BLaER1 treated with 17β-estradiol and CSF1 and Interleukin-3, amounts not matched to agents 10 nM and 100 nM (cell line): ENCODE measurements around the gene MEIS2.

Experiments
- H3K27ac ChIP-seq, 11 experiments: shearing (Covaris generic); formaldehyde crosslinking; 2 replicates each; pipeline ENCODE4 v1.8.1; 2022
- H3K27me3 ChIP-seq, 11 experiments: shearing (Covaris generic); formaldehyde crosslinking; 2 replicates each; pipeline ENCODE4 v1.8.1; 2022
- H3K36me3 ChIP-seq, 11 experiments: shearing (Covaris generic); formaldehyde crosslinking; 2 replicates each; pipeline ENCODE4 v1.8.1; 2022
- H3K4me1 ChIP-seq, 10 experiments: shearing (Covaris generic); formaldehyde crosslinking; 2 replicates each; pipeline ENCODE4 v1.8.1; 2022
- H3K4me2 ChIP-seq, 11 experiments: shearing (Covaris generic); formaldehyde crosslinking; 2 replicates each; pipeline ENCODE4 v1.8.1; 2022
- H3K4me3 ChIP-seq, 10 experiments: shearing (Covaris generic); formaldehyde crosslinking; 2 replicates each; pipeline ENCODE4 v1.8.1; 2022
- H3K9ac ChIP-seq, 11 experiments: shearing (Covaris generic); formaldehyde crosslinking; 2 replicates each; pipeline ENCODE4 v1.8.1; 2022
- H3K9me3 ChIP-seq, 11 experiments: shearing (Covaris generic); formaldehyde crosslinking; replicated peaks in 1 of 11; 2 replicates each; pipeline ENCODE4 v1.8.1; 2022
- H4K20me1 ChIP-seq, 11 experiments: shearing (Covaris generic); formaldehyde crosslinking; 2 replicates each; pipeline ENCODE4 v1.8.1; 2022
- Cebpa-rat ChIP-seq, 11 experiments: shearing (Covaris generic); IDR thresholded peaks; 2 replicates each; pipeline ENCODE4 v1.8.1; 2022

MEIS2 gene

GRCh38 chr15:36903195-36903594 lies 197.2 kb downstream of the MEIS2 start:
- Histone ChIP-seq H4K20me1 (no peaks in the 10 kb centered on the region), H3K4me3 (no peak overlapping the region), H3K4me1 (no peaks in the 10 kb centered on the region), H3K27ac (no peak overlapping the region), H3K9me3 (no peaks in the 10 kb centered on the region), H3K9ac (no peak overlapping the region), H3K36me3 (no peaks in the 10 kb centered on the region), H3K4me2 (no peak overlapping the region), H3K27me3 (no peaks in the 10 kb centered on the region)
- no peak for TF ChIP-seq Cebpa-rat (IDR thresholded peaks at IDR 0.05)

DNA sequence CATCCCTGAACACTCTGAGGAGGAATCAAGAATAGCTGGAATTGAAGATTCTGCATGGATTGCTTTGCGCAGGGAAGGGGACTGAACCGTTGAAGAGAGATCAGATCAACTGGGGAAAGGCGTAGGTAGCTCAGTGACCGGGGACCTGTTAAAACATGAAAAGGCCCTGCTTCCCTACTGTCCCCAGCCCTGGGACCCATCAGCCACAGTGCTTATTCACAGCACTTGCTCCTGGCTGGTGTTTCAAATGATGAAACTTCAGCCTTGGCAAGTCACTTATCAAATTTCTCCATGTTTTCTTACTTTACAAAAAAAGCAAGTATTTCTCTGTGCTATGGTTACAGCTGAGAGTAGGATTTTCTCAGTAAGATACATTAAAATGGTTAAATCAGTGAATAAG lies 199.3 kb downstream of the MEIS2 start:
- Histone ChIP-seq H3K27ac (no peak overlapping the region), H3K36me3 (no peaks in the 10 kb centered on the region), H3K4me1 (no peaks in the 10 kb centered on the region), H3K9ac (no peak overlapping the region), H3K9me3 (no peaks in the 10 kb centered on the region), H3K4me2 (no peak overlapping the region), H3K4me3 (no peak overlapping the region), H3K27me3 (no peaks in the 10 kb centered on the region), H4K20me1 (no peaks in the 10 kb centered on the region; a peak in 1 of 22 replicates)
- TF ChIP-seq Cebpa-rat (IDR thresholded peaks at IDR 0.05): no peak

DNA sequence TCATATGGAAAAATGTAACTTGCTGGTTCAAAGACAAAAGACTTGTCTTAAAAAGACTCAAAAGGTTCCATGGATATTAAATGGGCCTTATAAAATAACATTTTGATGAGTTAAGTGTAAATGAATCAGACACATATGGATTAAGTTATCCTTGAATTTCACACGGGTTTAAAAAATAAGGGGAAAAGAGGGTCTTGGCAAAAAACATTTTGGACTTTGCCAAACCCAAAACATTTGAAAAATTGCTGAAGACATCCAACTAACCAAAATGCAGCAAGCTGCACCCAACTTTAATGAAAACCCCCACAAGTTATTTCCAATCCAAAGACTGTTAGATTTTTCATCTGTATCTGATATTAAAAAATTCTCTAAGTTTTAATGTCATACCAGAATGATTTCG lies 200.7 kb downstream of the MEIS2 start:
- Histone ChIP-seq H4K20me1 (no peaks in the 10 kb centered on the region; a peak in 1 of 22 replicates), H3K4me2 (no peak overlapping the region), H3K4me1 (no peaks in the 10 kb centered on the region), H3K27me3 (no peaks in the 10 kb centered on the region), H3K9ac (no peak overlapping the region), H3K4me3 (no peak overlapping the region), H3K27ac (no peak overlapping the region), H3K9me3 (no peaks in the 10 kb centered on the region), H3K36me3 (no peaks in the 10 kb centered on the region)
- no peak for TF ChIP-seq Cebpa-rat (IDR thresholded peaks at IDR 0.05)

GRCh38 chr15:36898536-36899126 lies 201.7 kb downstream of the MEIS2 start:
- Histone ChIP-seq H4K20me1 (no peaks in the 10 kb centered on the region; a peak in 1 of 22 replicates), H3K4me3 (no peak overlapping the region), H3K36me3 (no peaks in the 10 kb centered on the region), H3K4me2 (no peak overlapping the region), H3K9ac (no peak overlapping the region), H3K27ac (no peak overlapping the region), H3K27me3 (no peaks in the 10 kb centered on the region), H3K4me1 (no peaks in the 10 kb centered on the region), H3K9me3 (no peaks in the 10 kb centered on the region)
- TF ChIP-seq Cebpa-rat (IDR thresholded peaks at IDR 0.05): no peak

GRCh38 chr15:36897834-36898233 lies 202.5 kb downstream of the MEIS2 start:
- no peak for TF ChIP-seq Cebpa-rat (IDR thresholded peaks at IDR 0.05)
- Histone ChIP-seq H3K4me3 (no peak overlapping the region), H3K9me3 (no peaks in the 10 kb centered on the region), H3K27me3 (no peaks in the 10 kb centered on the region), H3K9ac (no peak overlapping the region), H3K4me1 (no peaks in the 10 kb centered on the region), H3K4me2 (no peak overlapping the region), H3K27ac (no peak overlapping the region), H3K36me3 (no peaks in the 10 kb centered on the region), H4K20me1 (no peaks in the 10 kb centered on the region; a peak in 1 of 22 replicates)

DNA sequence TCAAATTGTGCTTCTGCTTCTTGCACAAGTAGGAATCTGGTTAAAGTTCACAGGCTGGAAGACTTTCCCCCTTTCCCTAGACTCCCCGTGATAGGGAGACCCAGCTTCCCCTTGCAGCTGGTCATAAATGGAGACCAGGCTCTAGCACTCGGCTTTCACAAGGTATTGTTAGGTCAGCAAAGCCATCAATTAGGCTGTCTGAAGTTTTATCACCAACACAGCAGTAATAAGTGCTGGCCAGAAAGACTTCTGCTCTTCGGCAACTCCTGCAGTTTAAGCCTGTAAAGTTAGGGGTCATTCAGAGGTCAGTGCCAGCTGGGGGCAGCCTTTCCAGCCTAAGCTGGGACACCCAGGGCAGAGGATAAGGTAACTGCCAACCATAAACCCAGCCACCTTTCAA lies 203.4 kb downstream of the MEIS2 start:
- no peaks in the 10 kb centered on the region for H3K27me3 ChIP-seq
- H3K27ac ChIP-seq: no peak overlapping the region
- no peaks in the 10 kb centered on the region; a peak in 1 of 22 replicates for H4K20me1 ChIP-seq
- H3K4me1 ChIP-seq: no peaks in the 10 kb centered on the region
- no peaks in the 10 kb centered on the region for H3K36me3 ChIP-seq
- TF ChIP-seq Cebpa-rat (IDR thresholded peaks at IDR 0.05): no peak
- H3K9ac ChIP-seq: no peak overlapping the region
- no peak overlapping the region for H3K4me3 ChIP-seq
- no peaks in the 10 kb centered on the region for H3K9me3 ChIP-seq
- no peak overlapping the region for H3K4me2 ChIP-seq

- H4K20me1 ChIP-seq: no peaks in the 10 kb centered on the region; a peak in 1 of 22 replicates
- TF ChIP-seq Cebpa-rat (IDR thresholded peaks at IDR 0.05): no peak
- no peaks in the 10 kb centered on the region for H3K27me3 ChIP-seq
- H3K9ac ChIP-seq: no peak overlapping the region
- no peaks in the 10 kb centered on the region for H3K36me3 ChIP-seq
- no peak overlapping the region for H3K4me2 ChIP-seq
- H3K4me1 ChIP-seq: no peaks in the 10 kb centered on the region
- no peak overlapping the region for H3K27ac ChIP-seq
- H3K9me3 ChIP-seq: no peaks in the 10 kb centered on the region
- no peak overlapping the region for H3K4me3 ChIP-seq
Measured at GRCh38 chr15:36894075-36894474, 206.3 kb downstream of the MEIS2 start.

DNA sequence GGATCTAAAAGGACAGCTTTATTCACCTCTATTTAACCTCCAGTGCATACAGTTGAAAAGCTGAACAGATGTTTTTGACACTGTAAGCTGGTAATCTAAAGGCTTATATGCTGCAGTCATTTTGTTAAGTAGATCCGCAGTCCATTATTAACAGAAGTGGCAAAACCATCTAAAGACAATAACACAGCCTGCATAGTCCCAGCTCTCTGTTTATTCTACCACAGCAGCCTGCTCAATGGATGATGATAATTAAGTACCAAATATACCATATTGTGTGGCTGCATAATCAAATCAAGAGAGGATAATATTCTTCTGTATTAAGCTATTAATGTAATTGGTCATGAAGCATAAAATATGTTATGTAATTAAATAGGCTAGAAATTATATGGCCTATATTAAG lies 207.1 kb downstream of the MEIS2 start:
- Histone ChIP-seq H3K27me3 (peaks cover 0 to 6% (median 4%) of the 10 kb centered on the region in 11 experiments; a peak in 9 of 22 replicates), H3K4me3 (no peak overlapping the region), H3K4me2 (no peak overlapping the region), H3K9ac (no peak overlapping the region), H3K4me1 (no peaks in the 10 kb centered on the region), H3K27ac (no peak overlapping the region), H3K9me3 (peaks cover 0 to 6% (median 4%) of the 10 kb centered on the region in 11 experiments; a peak in 14 of 22 replicates), H3K36me3 (no peaks in the 10 kb centered on the region), H4K20me1 (no peaks in the 10 kb centered on the region; a peak in 1 of 22 replicates)
- TF ChIP-seq Cebpa-rat (IDR thresholded peaks at IDR 0.05): no peak

DNA sequence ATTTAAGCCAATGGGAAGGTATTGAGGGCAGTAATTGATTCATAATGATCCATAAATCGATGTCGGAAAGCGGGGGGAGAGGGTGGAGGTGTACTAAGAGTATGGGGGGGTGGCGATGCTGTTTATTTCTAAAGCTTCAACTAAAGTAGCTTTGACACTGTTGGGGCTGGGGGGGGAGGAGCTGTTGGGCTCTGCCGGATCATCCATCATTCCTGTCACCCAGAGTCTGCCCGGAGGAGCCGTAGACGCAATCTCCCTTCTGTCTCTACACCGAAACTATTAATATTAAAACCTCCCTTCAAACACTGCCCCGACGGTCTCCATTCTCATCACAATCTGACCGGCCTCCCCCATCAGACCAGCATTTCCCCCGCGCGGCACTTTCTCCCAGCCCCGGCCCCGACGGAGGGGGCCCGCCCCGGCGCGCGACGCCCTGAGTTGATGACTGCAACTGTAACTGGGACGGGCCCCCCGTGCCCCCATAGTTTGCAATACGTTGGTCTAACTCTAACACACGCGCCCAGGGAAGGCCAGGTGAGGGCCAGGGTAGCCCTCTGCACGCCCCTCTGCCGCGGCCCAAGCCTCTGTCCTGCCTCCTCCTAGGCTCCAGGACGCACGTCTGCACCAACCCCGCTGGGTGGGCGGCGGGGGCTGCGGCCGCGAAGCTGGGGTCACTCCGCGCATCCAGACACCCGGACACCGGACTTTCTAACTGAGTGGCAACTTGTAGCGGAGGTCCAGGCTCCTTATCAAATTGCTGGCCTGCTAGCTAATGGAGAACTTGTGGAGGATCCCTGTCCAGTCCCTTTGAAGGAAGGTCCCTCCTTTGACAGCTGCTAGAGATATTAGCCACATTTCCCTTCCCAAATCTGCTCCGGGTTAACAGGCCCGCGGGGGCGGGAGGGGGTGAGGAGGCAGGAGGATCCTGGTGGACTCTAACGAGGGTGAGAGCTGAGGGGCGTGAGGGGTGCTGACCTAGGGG lies 212.0 kb downstream of the MEIS2 start:
- Histone ChIP-seq H3K4me3 (no peak overlapping the region), H3K27me3 (peaks cover 0 to 43% (median 34%) of the 10 kb centered on the region in 11 experiments; a peak in 15 of 22 replicates), H3K9me3 (peaks cover 4 to 18% (median 11%) of the 10 kb centered on the region in 11 experiments; a peak in 15 of 22 replicates), H3K27ac (no peak overlapping the region), H3K36me3 (no peaks in the 10 kb centered on the region), H3K9ac (no peak overlapping the region), H3K4me2 (no peak overlapping the region), H3K4me1 (no peaks in the 10 kb centered on the region), H4K20me1 (no peaks in the 10 kb centered on the region)
- no peak for TF ChIP-seq Cebpa-rat (IDR thresholded peaks at IDR 0.05)
